ENCODE measurements around the gene TRPM2. TPM values are rescaled to one million over a fixed set of nuclear protein-coding genes. Genes with fewer than 3 reads are reported as not detected.

Gene TRPM2
- total RNA-seq, 2 donors from 2014 or later, result 1.6 to 12.5 TPM

DNA sequence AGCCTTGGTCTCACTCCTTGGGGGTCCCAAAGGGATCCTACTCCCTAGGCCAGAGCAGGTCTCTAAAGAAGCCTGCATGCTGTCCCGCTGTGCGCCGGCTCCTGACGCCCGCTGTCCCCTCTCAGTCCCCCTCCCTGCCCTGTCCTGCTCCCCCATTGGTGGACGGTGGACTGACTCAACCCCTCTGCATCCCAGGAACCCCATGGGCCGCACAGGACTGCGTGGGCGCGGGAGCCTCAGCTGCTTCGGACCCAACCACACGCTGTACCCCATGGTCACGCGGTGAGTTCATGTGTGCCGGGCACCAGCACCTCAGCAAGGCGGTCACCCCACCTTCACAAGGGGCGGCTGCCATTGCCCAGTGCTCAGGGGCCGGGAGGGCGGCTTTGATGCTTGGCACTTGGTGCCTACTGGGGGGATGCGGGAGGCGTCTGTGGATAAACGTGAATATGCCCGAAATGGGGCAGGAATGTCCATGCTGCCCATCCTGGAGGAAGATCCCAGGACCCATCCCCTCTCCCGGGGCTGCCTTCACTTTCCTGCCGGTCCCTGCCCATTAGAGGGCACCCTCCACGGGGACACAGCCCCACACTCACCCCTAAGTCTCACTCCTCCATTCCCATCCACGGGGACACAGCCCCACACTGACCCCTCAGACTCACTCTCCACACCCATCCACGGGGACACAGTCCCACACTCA lies 81.7 kb downstream of the TRPM2 start:
- Histone ChIP-seq H3K9me3 (ENCODE audit: control insufficient read depth, low read length) (peaks cover 2% of the 10 kb centered on the region), H3K36me3 (ENCODE audit: control insufficient read depth, insufficient read depth, low read length) (no peaks in the 10 kb centered on the region), H3K4me3 (ENCODE audit: low read length) (no peak overlapping the region), H3K27ac (ENCODE audit: low read depth, low read length) (no peak overlapping the region), H3K4me1 (ENCODE audit: control insufficient read depth, insufficient read depth, low read length) (no peaks in the 10 kb centered on the region), H3K27me3 (ENCODE audit: control insufficient read depth, insufficient read depth, low read length, poor library complexity, severe bottlenecking) (no peaks in the 10 kb centered on the region), H3K9ac (ENCODE audit: extremely low read depth, low read length, poor library complexity, severe bottlenecking) (no peak overlapping the region)
- TF ChIP-seq, protein P1, sequence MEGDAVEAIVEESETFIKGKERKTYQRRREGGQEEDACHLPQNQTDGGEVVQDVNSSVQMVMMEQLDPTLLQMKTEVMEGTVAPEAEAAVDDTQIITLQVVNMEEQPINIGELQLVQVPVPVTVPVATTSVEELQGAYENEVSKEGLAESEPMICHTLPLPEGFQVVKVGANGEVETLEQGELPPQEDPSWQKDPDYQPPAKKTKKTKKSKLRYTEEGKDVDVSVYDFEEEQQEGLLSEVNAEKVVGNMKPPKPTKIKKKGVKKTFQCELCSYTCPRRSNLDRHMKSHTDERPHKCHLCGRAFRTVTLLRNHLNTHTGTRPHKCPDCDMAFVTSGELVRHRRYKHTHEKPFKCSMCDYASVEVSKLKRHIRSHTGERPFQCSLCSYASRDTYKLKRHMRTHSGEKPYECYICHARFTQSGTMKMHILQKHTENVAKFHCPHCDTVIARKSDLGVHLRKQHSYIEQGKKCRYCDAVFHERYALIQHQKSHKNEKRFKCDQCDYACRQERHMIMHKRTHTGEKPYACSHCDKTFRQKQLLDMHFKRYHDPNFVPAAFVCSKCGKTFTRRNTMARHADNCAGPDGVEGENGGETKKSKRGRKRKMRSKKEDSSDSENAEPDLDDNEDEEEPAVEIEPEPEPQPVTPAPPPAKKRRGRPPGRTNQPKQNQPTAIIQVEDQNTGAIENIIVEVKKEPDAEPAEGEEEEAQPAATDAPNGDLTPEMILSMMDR (conservative IDR thresholded peaks at IDR 0.05), result no peak
- no peak overlapping the region for H3K27ac Mint-ChIP-seq
- H3K27me3 Mint-ChIP-seq (ENCODE audit: insufficient read depth), result no peaks in the 10 kb centered on the region
- H3K4me3 Mint-ChIP-seq, result no peak overlapping the region
- no peaks in the 10 kb centered on the region for H3K4me1 Mint-ChIP-seq
- H3K36me3 Mint-ChIP-seq (ENCODE audit: low read depth), result no peaks in the 10 kb centered on the region
- DNase-seq, result peak; percentile 33
- H3K9me3 Mint-ChIP-seq, result peaks cover 5% of the 10 kb centered on the region
- 92 to 99% methylated on average over 17 to 28 of the region's 28 CpGs for WGBS, 2 experiments (ENCODE audit: insufficient coverage in 1 of 2, insufficient read length in 1 of 2)

DNA sequence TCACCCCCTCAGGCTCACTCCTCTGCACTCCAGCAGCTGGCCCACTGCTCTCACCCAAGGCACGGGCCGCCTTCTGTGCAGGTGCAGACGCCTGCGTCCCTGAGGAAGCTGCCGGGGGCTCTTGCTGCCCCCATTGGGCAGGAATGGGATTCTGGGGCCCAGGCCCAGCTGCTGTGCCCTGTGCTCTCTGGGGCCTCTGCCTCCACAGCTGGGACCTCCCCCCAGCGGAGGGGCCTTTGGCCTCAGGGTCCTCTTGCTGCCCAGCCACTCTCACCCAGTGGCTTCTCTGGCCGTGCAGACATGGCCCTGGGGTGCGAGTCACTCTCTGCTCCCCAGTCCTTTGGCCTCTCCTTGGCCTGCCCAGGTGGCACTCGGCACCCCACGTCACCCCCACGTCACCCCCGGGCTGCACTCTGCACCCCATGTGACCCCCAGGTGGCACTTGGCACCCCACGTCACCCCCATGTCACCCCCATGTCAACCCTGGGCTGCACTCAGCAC lies 82.7 kb downstream of the TRPM2 start:
- DNase-seq, result peak; percentile 31
- Histone ChIP-seq H3K9me3 (ENCODE audit: control insufficient read depth, low read length) (no peaks in the 10 kb centered on the region), H3K27ac (ENCODE audit: low read depth, low read length) (no peak overlapping the region), H3K9ac (ENCODE audit: extremely low read depth, low read length, poor library complexity, severe bottlenecking) (no peak overlapping the region), H3K27me3 (ENCODE audit: control insufficient read depth, insufficient read depth, low read length, poor library complexity, severe bottlenecking) (no peaks in the 10 kb centered on the region), H3K36me3 (ENCODE audit: control insufficient read depth, insufficient read depth, low read length) (no peaks in the 10 kb centered on the region), H3K4me3 (ENCODE audit: low read length) (no peak overlapping the region), H3K4me1 (ENCODE audit: control insufficient read depth, insufficient read depth, low read length) (no peaks in the 10 kb centered on the region)
- TF ChIP-seq, protein P1 (conservative IDR thresholded peaks at IDR 0.05), result no peak
- WGBS, 2 experiments (ENCODE audit: insufficient coverage in 1 of 2, insufficient read length in 1 of 2), result 90 to 94% methylated on average over 5 to 12 of the region's 13 CpGs
- peaks cover 2% of the 10 kb centered on the region for H3K9me3 Mint-ChIP-seq
- H3K27me3 Mint-ChIP-seq (ENCODE audit: insufficient read depth), result no peaks in the 10 kb centered on the region
- no peaks in the 10 kb centered on the region for H3K36me3 Mint-ChIP-seq (ENCODE audit: low read depth)
- H3K4me3 Mint-ChIP-seq, result no peak overlapping the region
- no peaks in the 10 kb centered on the region for H3K4me1 Mint-ChIP-seq
- H3K27ac Mint-ChIP-seq, result no peak overlapping the region

DNA sequence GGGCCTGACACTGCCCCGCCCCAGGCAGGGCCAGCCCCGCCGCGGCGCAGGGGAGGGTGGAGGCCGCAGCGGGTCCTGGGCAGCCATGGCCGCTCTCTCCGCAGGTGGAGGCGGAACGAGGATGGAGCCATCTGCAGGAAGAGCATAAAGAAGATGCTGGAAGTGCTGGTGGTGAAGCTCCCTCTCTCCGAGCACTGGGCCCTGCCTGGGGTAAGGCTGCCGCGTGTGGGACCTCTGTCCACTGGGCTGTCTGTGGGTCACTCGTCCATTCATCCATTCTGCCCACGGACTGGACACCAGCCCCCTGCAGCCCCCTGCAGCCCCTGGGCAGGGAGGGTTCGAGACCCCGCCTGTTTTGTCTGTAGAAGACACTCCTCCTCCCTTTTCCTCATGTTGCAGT lies 83.5 kb downstream of the TRPM2 start:
- H3K36me3 ChIP-seq (ENCODE audit: control insufficient read depth, insufficient read depth, low read length), result no peaks in the 10 kb centered on the region
- H3K4me1 Mint-ChIP-seq, result no peaks in the 10 kb centered on the region
- H3K27me3 Mint-ChIP-seq (ENCODE audit: insufficient read depth), result no peaks in the 10 kb centered on the region
- no peak overlapping the region for H3K27ac Mint-ChIP-seq
- no peak overlapping the region for H3K9ac ChIP-seq (ENCODE audit: extremely low read depth, low read length, poor library complexity, severe bottlenecking)
- WGBS, 2 experiments (ENCODE audit: insufficient coverage in 1 of 2, insufficient read length in 1 of 2), result 83 to 91% methylated on average over 4 to 18 of the region's 18 CpGs
- no peaks in the 10 kb centered on the region for H3K36me3 Mint-ChIP-seq (ENCODE audit: low read depth)
- H3K27me3 ChIP-seq (ENCODE audit: control insufficient read depth, insufficient read depth, low read length, poor library complexity, severe bottlenecking), result no peaks in the 10 kb centered on the region
- peak; percentile 37 for DNase-seq
- TF ChIP-seq, protein P1 (conservative IDR thresholded peaks at IDR 0.05), result no peak
- no peak overlapping the region for H3K4me3 Mint-ChIP-seq
- H3K4me3 ChIP-seq (ENCODE audit: low read length), result no peak overlapping the region
- H3K9me3 Mint-ChIP-seq, result no peaks in the 10 kb centered on the region
- H3K4me1 ChIP-seq (ENCODE audit: control insufficient read depth, insufficient read depth, low read length), result no peaks in the 10 kb centered on the region
- no peak overlapping the region for H3K27ac ChIP-seq (ENCODE audit: low read depth, low read length)
- H3K9me3 ChIP-seq (ENCODE audit: control insufficient read depth, low read length), result no peaks in the 10 kb centered on the region

Data from endodermal cell (in vitro differentiated cells).